ENCODE measurements around the gene CFAP54. TPM values are rescaled to one million over a fixed set of nuclear protein-coding genes. Genes with fewer than 3 reads are reported as not detected.
A peak's percentile ranks its signal among the peaks of the same experiment; 100 is the strongest.
"Not testable (repeated sequence)": the region's sequence is repeated elsewhere in the genome, so short reads cannot be mapped to it uniquely, and the experiment has no call there.

The CFAP54 gene
- total RNA-seq, 1 experiment from 2014 or later, result 3.4 TPM

- DNase-seq (ENCODE audit: low read depth), result no peak
These were observed 15.2 kb upstream of the CFAP54 start for GRCh38 chr12:96474206-96474605.

GRCh38 chr12:96478011-96478410, 11.4 kb upstream of the CFAP54 start:
- DNase-seq (ENCODE audit: low read depth), result no peak

GRCh38 chr12:96482086-96482485, 7.3 kb upstream of the CFAP54 start:
- no peak for DNase-seq (ENCODE audit: low read depth)

- DNase-seq (ENCODE audit: low read depth), result no peak
These were observed 6.3 kb upstream of the CFAP54 start for GRCh38 chr12:96483116-96483515.

GRCh38 chr12:96486751-96487613, 2.4 kb upstream of the CFAP54 start:
- peak; percentile 78 for DNase-seq (ENCODE audit: low read depth)

- no peak for DNase-seq (ENCODE audit: low read depth)
These were observed 1.7 kb upstream of the CFAP54 start for GRCh38 chr12:96487634-96488033.

- DNase-seq (ENCODE audit: low read depth), result peak; percentile 40
These were observed 3.7 kb downstream of the CFAP54 start for GRCh38 chr12:96493106-96493505.

- DNase-seq (ENCODE audit: low read depth), result not testable (repeated sequence)
These were observed 4.8 kb downstream of the CFAP54 start for GRCh38 chr12:96494154-96494553.

GRCh38 chr12:96495155-96495554, 5.8 kb downstream of the CFAP54 start:
- no peak for DNase-seq (ENCODE audit: low read depth)

- DNase-seq (ENCODE audit: low read depth), result no peak
These were observed 6.6 kb downstream of the CFAP54 start for GRCh38 chr12:96495841-96496545.

- no peak for DNase-seq (ENCODE audit: low read depth)
These were observed 7.6 kb downstream of the CFAP54 start for GRCh38 chr12:96496944-96497343.

GRCh38 chr12:96497855-96498254, 8.5 kb downstream of the CFAP54 start:
- peak; percentile 37 for DNase-seq (ENCODE audit: low read depth)

- DNase-seq (ENCODE audit: low read depth), result peak; percentile 52
These were observed 11.3 kb downstream of the CFAP54 start for GRCh38 chr12:96500693-96501092.

GRCh38 chr12:96501133-96501761, 11.9 kb downstream of the CFAP54 start:
- DNase-seq (ENCODE audit: low read depth), result peak; percentile 78

GRCh38 chr12:96501908-96502307, 12.5 kb downstream of the CFAP54 start:
- no peak for DNase-seq (ENCODE audit: low read depth)

GRCh38 chr12:96502477-96502876, 13.1 kb downstream of the CFAP54 start:
- DNase-seq (ENCODE audit: low read depth), result no peak

GRCh38 chr12:96502949-96503532, 13.7 kb downstream of the CFAP54 start:
- DNase-seq (ENCODE audit: low read depth), result no peak

- DNase-seq (ENCODE audit: low read depth), result no peak
These were observed 14.6 kb downstream of the CFAP54 start for GRCh38 chr12:96503976-96504375.

GRCh38 chr12:96506776-96507175, 17.4 kb downstream of the CFAP54 start:
- no peak for DNase-seq (ENCODE audit: low read depth)

- no peak for DNase-seq (ENCODE audit: low read depth)
These were observed 21.0 kb downstream of the CFAP54 start for GRCh38 chr12:96510306-96510764.

- DNase-seq (ENCODE audit: low read depth), result no peak
These were observed 23.8 kb downstream of the CFAP54 start for GRCh38 chr12:96513166-96513565.

- no peak for DNase-seq (ENCODE audit: low read depth)
These were observed 24.3 kb downstream of the CFAP54 start for GRCh38 chr12:96513681-96514080.

Data from LHCN-M2 (cell line).